GM19395 (cell line): ENCODE measurements around the gene DDI1.

Experiments
- ATAC-seq: cut with Tn5 transposase; IDR thresholded peaks from one replicate; pipeline ENCODE4 v1.9.1; 2021; ENCODE audit warnings: mild to moderate bottlenecking, moderate library complexity; ENCODE audit not compliant: unreplicated experiment

Gene DDI1

GRCh38 chr11:104075706-104076105 is 39.3 kb downstream of the DDI1 start:
- ATAC-seq: no peak

- ATAC-seq: no peak
Observed at GRCh38 chr11:104076455-104076854, 40.0 kb downstream of the DDI1 start.

GRCh38 chr11:104078245-104078644 is 41.8 kb downstream of the DDI1 start:
- no peak for ATAC-seq

- no peak for ATAC-seq
Observed at GRCh38 chr11:104078995-104079394, 42.6 kb downstream of the DDI1 start.

- ATAC-seq: no peak
Observed at GRCh38 chr11:104086621-104087020, 50.2 kb downstream of the DDI1 start.
